ENCODE data around the gene KIF1B.
"Not testable (repeated sequence)": the region's sequence is repeated elsewhere in the genome, so short reads cannot be mapped to it uniquely, and the experiment has no call there.

KIF1B gene

DNA sequence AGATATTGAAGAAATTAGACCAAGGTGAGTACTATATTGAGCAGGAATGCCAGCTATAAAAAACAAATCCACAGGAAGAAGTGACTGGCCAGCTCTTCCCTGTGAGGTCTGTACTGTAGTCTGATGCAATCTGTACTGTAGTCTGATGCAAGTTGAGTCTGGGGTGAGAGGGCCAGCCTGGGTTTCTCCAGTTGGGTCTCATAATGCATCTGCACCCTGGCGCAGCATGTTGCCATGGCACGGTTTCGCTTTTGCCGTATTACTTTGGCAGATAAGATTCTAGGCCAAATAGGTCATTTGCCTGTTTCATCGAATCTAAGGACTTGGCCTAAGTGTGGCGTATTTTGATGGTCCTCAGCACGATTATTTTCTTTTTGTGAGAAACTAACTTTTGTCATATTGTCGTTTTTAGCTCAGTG lies 164.1 kb downstream of the KIF1B start:
- TF ChIP-seq CTCF (IDR thresholded peaks at IDR 0.05; ENCODE audit: low read length, missing control alignments) = no peak
- peak; percentile 33 for DNase-seq (ENCODE audit: low read depth)
- no peak overlapping the region for H3K4me3 ChIP-seq (replicated peaks; ENCODE audit: low read depth, low read length)

DNA sequence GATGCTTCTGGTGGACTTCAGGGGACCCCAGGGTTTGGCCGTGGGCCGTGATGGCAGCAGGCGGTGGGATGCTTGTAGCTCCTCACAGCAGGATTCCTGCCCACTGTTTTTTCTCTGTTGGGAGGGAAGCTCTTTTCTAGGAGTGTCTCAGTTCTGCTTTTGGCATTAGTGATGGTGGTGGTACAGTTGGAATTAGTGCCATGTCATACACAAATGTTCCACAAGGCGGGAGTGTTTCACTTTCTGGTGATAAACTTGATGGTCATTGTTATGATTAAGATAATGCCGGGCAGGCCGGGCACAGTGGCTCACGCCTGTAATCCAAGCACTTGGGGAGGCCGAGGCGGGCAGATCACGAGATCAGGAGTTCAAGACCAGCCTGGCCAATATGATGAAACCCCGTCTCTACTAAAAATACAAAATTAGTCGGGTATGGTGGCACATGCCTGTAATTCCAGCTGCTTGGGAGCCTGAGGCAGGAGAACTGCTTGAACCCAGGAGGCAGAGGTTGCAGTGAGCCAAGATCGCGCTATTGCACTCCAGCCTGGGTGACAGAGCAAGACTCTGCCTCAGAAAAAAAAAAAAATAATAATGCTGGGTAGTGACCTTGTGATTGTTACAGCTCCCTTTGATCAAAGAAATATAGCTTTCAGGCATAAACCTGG lies 167.1 kb downstream of the KIF1B start:
- H3K4me3 ChIP-seq (replicated peaks; ENCODE audit: low read depth, low read length) = not testable (repeated sequence)
- peak; percentile 87 for DNase-seq (ENCODE audit: low read depth)
- peak; percentile 78 for TF ChIP-seq CTCF (IDR thresholded peaks at IDR 0.05; ENCODE audit: low read length, missing control alignments)

- H3K4me3 ChIP-seq (replicated peaks; ENCODE audit: low read depth, low read length) = no peak overlapping the region
- DNase-seq (ENCODE audit: low read depth) = peak; percentile 97
- TF ChIP-seq CTCF (IDR thresholded peaks at IDR 0.05; ENCODE audit: low read length, missing control alignments) = no peak
These were observed 167.9 kb downstream of the KIF1B start for GRCh38 chr1:10378081-10378841.

- TF ChIP-seq CTCF (IDR thresholded peaks at IDR 0.05; ENCODE audit: low read length, missing control alignments) = no peak
- no peak for DNase-seq (ENCODE audit: low read depth)
These were observed 168.8 kb downstream of the KIF1B start for GRCh38 chr1:10379101-10379620.

DNA sequence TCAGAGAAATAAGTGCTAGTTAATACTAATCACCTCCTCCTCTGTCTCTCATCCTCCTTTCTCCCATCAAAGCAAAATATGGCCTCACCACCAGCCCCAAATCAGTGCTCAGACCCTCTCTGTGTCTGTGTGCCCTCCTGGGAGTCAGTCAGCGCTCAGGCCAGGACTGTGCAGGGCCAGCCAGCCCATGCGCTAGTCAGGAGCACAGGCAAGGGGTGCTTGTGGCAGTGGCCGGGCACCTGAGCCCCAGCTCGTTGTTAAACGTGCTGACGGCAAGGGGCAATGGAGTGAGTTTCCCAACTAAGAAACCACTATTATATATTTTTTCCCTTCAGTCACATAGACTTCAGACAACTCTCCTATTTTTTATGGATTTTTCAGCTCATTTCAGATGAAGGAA lies 169.3 kb downstream of the KIF1B start:
- DNase-seq (ENCODE audit: low read depth) = no peak
- H3K4me3 ChIP-seq (replicated peaks; ENCODE audit: low read depth, low read length) = no peak overlapping the region
- no peak for TF ChIP-seq CTCF (IDR thresholded peaks at IDR 0.05; ENCODE audit: low read length, missing control alignments)

More at GRCh38 chr1:10379101-10379620, 168.8 kb downstream of the KIF1B start:
- H3K4me3 ChIP-seq (replicated peaks; ENCODE audit: low read depth, low read length) = no peak overlapping the region

DNA sequence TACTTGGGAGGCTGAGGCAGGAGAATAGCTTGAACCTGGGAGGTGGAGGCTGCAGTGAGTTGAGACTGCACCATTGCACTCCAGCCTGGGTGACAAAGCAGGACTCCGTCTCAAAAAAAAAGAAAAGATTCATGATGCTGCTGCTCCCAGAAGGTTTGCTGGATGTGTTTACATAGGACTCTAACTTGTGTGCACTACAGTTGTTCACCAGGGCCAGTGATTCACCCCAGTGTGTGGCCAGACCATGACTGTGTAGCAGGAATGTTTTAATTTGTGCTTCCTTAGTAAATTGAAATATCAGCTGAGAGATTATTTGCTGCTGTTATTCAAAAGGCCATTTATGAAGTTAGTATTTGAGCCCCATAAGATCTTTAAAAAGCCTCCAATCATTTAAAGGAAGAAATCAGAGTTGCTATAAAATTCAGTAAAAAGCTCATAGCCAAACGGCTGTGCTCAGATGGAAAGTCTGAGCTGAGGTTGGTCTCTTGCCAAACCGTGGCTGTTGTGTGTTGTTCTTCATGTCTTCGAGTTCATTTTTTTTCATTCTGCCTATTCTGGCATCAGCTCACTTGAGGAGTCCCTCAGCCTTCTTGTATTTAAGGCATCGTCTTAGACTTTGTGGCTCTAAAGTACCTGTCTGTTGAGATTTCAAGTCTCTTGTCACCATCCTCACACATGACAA lies 170.4 kb downstream of the KIF1B start:
- TF ChIP-seq CTCF (IDR thresholded peaks at IDR 0.05; ENCODE audit: low read length, missing control alignments) = no peak
- peak; percentile 79 for DNase-seq (ENCODE audit: low read depth)

More for the DNA sequence above, 170.4 kb downstream of the KIF1B start:
- no peak overlapping the region for H3K4me3 ChIP-seq (replicated peaks; ENCODE audit: low read depth, low read length)

All from fibroblast of pulmonary artery (primary cell).